ENCODE measurements around the gene COL23A1. TPM values are rescaled to one million over a fixed set of nuclear protein-coding genes. Genes with fewer than 3 reads are reported as not detected.
"Not testable (repeated sequence)": the region's sequence is repeated elsewhere in the genome, so short reads cannot be mapped to it uniquely, and the experiment has no call there.

Gene COL23A1
- total RNA-seq, 4 donors from 2014 or later, result 0.83 to 1.8 (median 1.5) TPM

DNA sequence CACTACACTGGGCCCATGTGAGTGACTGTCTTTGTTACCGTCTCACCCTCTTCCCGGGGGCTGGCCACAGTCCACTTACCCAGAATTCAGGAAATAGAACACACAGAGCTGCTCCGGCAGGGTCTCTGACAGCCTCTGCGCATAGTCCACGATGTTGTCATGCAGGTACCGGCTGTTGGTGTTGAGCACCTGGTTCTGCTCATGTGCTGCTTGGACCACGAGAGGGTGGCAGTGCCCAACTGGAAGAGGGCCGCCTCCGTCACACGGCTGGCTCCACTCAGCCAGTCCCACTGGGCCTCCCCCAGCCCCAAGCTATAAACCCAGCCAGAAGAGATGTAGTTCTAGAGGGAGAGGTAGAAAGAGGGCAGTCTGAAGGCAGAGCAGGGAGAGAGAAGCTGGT is 360.3 kb downstream of the COL23A1 start:
- 94% methylated on average over 9 of the region's 10 CpGs for WGBS
- intact Hi-C loops (cut with DNase I), result no loop called here
- no peak for DNase-seq (ENCODE audit: extremely low spot score)
- TF ChIP-seq, protein P1, sequence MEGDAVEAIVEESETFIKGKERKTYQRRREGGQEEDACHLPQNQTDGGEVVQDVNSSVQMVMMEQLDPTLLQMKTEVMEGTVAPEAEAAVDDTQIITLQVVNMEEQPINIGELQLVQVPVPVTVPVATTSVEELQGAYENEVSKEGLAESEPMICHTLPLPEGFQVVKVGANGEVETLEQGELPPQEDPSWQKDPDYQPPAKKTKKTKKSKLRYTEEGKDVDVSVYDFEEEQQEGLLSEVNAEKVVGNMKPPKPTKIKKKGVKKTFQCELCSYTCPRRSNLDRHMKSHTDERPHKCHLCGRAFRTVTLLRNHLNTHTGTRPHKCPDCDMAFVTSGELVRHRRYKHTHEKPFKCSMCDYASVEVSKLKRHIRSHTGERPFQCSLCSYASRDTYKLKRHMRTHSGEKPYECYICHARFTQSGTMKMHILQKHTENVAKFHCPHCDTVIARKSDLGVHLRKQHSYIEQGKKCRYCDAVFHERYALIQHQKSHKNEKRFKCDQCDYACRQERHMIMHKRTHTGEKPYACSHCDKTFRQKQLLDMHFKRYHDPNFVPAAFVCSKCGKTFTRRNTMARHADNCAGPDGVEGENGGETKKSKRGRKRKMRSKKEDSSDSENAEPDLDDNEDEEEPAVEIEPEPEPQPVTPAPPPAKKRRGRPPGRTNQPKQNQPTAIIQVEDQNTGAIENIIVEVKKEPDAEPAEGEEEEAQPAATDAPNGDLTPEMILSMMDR (IDR thresholded peaks at IDR 0.05), result no peak
- TF ChIP-seq EP300 (IDR thresholded peaks at IDR 0.05) (no peak), POLR2A (IDR thresholded peaks at IDR 0.05; ENCODE audit: low read depth) (no peak), POLR2AphosphoS5 (IDR thresholded peaks at IDR 0.05) (no peak)
- Histone ChIP-seq H3K36me3 (peaks cover 20 to 60% (median 51%) of the 10 kb centered on the region in 4 donors), H3K4me3 (no peak overlapping the region), H3K4me1 (peaks cover 22 to 39% (median 35%) of the 10 kb centered on the region in 4 donors), H3K27me3 (no peaks in the 10 kb centered on the region), H3K27ac (replicated peaks in 1 of 4) (no peak overlapping the region), H3K9me3 (no peaks in the 10 kb centered on the region)

DNA sequence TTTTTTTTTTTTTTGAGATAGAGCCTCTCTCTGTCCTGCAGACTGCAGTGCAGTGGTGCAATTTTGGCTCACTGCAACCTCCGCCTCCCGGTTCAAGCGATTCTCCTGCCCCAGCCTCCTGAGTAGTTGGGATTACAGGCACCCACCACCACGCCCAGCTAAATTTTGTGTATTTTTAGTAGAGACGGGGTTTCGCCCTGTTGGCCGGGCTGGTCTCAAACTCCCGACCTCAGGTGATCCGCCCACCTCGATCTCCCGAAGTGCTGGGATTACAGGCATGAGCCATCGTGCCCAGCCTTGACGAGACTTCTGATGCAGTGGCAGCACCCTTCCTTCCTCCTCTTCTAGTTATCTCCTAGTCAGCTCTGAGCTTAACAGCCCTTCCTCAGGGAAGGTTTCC is 361.1 kb downstream of the COL23A1 start:
- H3K36me3 ChIP-seq, result peaks cover 20 to 68% (median 54%) of the 10 kb centered on the region in 4 donors
- not testable (repeated sequence) for H3K27me3 ChIP-seq

DNA sequence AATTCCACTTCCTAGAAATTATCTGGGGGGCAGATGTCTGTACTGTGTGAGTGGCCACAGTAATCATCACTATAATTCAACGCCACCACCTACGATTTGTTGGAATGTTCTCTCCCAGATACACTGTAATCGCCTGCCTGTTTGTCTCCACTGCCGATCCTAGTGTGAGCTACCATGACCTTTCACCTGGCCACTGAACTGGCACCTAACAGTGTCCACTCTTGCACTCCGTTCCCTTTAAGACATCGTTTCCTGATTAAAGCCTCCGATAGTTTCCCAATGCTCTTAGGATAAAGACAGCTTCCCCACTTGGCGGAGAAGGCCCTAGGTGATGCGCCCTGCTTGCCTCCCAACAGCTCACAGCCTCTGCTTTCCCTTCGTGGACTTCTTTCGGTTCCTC is 361.6 kb downstream of the COL23A1 start:
- Histone ChIP-seq H3K4me3 (no peak overlapping the region), H3K27me3 (no peaks in the 10 kb centered on the region), H3K36me3 (peaks cover 20 to 73% (median 56%) of the 10 kb centered on the region in 4 donors), H3K27ac (replicated peaks in 1 of 4) (no peak overlapping the region), H3K9me3 (no peaks in the 10 kb centered on the region), H3K4me1 (peaks cover 20 to 39% (median 35%) of the 10 kb centered on the region in 4 donors)
- TF ChIP-seq, protein P1 (IDR thresholded peaks at IDR 0.05), result no peak
- TF ChIP-seq EP300 (IDR thresholded peaks at IDR 0.05), result no peak
- no peak for TF ChIP-seq POLR2A (IDR thresholded peaks at IDR 0.05; ENCODE audit: low read depth)
- TF ChIP-seq POLR2AphosphoS5 (IDR thresholded peaks at IDR 0.05), result no peak
- intact Hi-C loops (cut with DNase I), result no loop called here
- DNase-seq (ENCODE audit: extremely low spot score), result no peak
- WGBS, result 95% methylated on average over 11 of the region's 11 CpGs

More for the DNA sequence above, 361.1 kb downstream of the COL23A1 start:
- intact Hi-C loops (cut with DNase I); DNase-seq (ENCODE audit: extremely low spot score); H3K4me3 ChIP-seq; H3K9me3 ChIP-seq; H3K27ac ChIP-seq (replicated peaks in 1 of 4): not testable (repeated sequence)
- peaks cover 20 to 35% (median 33%) of the 10 kb centered on the region in 4 donors for H3K4me1 ChIP-seq
- 93% methylated on average over 13 of the region's 13 CpGs for WGBS

DNA sequence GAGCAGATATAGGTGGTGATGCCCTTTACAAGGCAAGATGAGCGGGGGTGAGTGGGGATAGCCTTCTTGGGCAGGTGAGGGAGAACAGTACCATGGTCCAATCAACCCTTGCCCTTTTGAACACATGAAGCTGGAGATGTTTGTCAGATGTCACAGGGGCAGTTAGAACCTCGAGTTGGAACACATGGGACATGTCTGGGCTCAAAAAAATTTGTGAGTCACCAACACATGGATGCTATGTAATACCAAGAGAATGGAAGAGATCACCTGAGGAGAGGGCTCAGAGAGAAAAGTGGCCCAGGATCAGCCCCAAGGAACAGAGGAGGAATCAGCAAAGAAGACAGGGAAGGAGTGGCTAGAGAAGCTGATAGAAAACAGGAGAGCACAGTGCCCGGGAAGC is 362.3 kb downstream of the COL23A1 start:
- Histone ChIP-seq H3K27ac (replicated peaks in 1 of 4) (no peak overlapping the region), H3K27me3 (no peaks in the 10 kb centered on the region), H3K9me3 (no peaks in the 10 kb centered on the region), H3K36me3 (peaks cover 20 to 79% (median 59%) of the 10 kb centered on the region in 4 donors), H3K4me3 (no peak overlapping the region), H3K4me1 (peaks cover 20 to 36% (median 31%) of the 10 kb centered on the region in 4 donors)
- TF ChIP-seq, protein P1 (IDR thresholded peaks at IDR 0.05), result no peak
- TF ChIP-seq EP300 (IDR thresholded peaks at IDR 0.05), result no peak
- TF ChIP-seq POLR2AphosphoS5 (IDR thresholded peaks at IDR 0.05), result no peak
- no peak for TF ChIP-seq POLR2A (IDR thresholded peaks at IDR 0.05; ENCODE audit: low read depth)
- intact Hi-C loops (cut with DNase I), result no loop called here
- WGBS, result 88% methylated on average over 3 of the region's 3 CpGs
- DNase-seq (ENCODE audit: extremely low spot score), result no peak

DNA sequence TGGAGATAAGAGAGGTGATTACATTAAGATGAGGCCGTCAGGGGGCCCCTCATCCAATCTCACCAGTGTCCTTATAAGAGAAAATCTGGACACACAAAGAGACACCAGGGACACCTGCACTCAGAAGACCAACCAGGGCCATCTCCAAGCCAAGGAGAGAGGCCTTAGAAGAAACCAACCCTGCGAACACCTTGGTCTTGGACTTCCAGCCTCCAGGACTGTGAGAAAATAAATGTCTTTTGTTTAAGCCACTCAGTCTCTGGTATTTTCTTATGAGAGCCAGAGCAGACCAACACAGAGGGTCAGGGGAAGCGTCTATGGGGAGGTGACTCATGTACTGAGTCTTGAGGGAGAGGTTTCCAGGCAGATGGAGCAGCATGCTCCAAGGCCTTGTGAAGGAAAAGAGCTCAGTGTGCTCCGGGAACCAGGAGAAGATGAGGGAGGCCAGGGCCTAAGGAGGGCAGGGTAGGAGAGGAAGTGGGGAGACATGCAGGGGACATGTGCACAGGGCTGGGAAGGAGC is 363.0 kb downstream of the COL23A1 start:
- peaks cover 20 to 33% (median 26%) of the 10 kb centered on the region in 4 donors for H3K4me1 ChIP-seq
- no peak overlapping the region for H3K4me3 ChIP-seq
- intact Hi-C loops (cut with DNase I), result no loop called here
- no peak for DNase-seq (ENCODE audit: extremely low spot score)
- TF ChIP-seq POLR2AphosphoS5 (IDR thresholded peaks at IDR 0.05), result no peak
- TF ChIP-seq, protein P1 (IDR thresholded peaks at IDR 0.05), result no peak
- no peak for TF ChIP-seq EP300 (IDR thresholded peaks at IDR 0.05)
- TF ChIP-seq POLR2A (IDR thresholded peaks at IDR 0.05; ENCODE audit: low read depth), result no peak
- no peaks in the 10 kb centered on the region for H3K9me3 ChIP-seq
- H3K27ac ChIP-seq (replicated peaks in 1 of 4), result no peak overlapping the region
- H3K27me3 ChIP-seq, result no peaks in the 10 kb centered on the region
- H3K36me3 ChIP-seq, result peaks cover 20 to 87% (median 67%) of the 10 kb centered on the region in 4 donors
- WGBS, result 76% methylated on average over 4 of the region's 4 CpGs
